Body of pancreas (tissue), 4 donors: ENCODE data around the gene EPG5.

Experiments
- POLR2A ChIP-seq, 3 donors: fragments of 450-650 bp; IDR thresholded peaks; one replicate each; pipeline ENCODE4 v1.6.1; 2016; ENCODE audit warnings: antibody characterized with exemption in 3 of 3, mild to moderate bottlenecking in 2 of 3
- TF ChIP-seq, protein P1 (sequence below), 7 experiments: fragments of 450-650 bp in 4 of 7; fragments of 200-600 bp in 3 of 7; sonication (generic) in 3 of 7; IDR thresholded peaks; one replicate each; pipeline ENCODE4 v1.5.1; 2016 to 2019; ENCODE audit warnings: antibody characterized with exemption in 7 of 7

DNA sequence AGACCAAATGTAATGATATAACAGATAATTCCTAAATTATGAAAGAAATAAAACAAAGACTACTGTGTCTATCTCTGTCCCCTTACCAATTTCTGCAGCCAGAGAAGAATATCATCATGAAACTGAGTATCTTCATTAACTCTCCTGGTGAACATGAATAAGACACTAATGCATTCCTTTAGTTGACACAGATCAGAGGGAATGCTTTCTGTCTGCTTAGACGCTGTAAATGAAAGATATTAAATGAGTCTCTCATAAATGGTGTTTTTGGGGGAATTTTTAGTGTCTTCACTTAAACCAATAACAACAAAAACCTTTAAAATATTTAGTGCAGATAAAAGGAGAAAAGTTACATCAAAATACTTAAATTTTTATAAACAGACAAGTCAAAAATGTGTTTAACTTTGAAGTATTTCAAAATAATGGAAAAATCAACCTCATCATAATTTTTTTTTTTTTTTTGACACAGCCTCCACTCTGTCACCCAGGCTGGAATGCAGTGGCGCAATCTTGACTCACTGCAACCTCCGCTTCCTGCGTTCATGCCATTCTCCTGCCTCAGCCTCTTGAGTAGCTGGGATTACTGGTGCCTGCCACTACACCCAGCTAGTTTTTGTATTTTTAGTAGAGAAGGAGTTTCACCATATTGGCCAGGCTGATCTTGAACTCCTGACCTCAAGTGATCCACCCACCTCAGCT, 16.0 kb downstream of the EPG5 start:
- TF ChIP-seq, protein P1, sequence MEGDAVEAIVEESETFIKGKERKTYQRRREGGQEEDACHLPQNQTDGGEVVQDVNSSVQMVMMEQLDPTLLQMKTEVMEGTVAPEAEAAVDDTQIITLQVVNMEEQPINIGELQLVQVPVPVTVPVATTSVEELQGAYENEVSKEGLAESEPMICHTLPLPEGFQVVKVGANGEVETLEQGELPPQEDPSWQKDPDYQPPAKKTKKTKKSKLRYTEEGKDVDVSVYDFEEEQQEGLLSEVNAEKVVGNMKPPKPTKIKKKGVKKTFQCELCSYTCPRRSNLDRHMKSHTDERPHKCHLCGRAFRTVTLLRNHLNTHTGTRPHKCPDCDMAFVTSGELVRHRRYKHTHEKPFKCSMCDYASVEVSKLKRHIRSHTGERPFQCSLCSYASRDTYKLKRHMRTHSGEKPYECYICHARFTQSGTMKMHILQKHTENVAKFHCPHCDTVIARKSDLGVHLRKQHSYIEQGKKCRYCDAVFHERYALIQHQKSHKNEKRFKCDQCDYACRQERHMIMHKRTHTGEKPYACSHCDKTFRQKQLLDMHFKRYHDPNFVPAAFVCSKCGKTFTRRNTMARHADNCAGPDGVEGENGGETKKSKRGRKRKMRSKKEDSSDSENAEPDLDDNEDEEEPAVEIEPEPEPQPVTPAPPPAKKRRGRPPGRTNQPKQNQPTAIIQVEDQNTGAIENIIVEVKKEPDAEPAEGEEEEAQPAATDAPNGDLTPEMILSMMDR (IDR thresholded peaks at IDR 0.05): no peak
- TF ChIP-seq POLR2A (IDR thresholded peaks at IDR 0.05): no peak
